HEK293T (cell line): ENCODE measurements around the gene PAFAH2.

Experiments used
- ARNT ChIP-seq: fragments of 450-650 bp; IDR thresholded peaks from 2 replicates; pipeline ENCODE4 v1.6.1; 2017; ENCODE audit warnings: mild to moderate bottlenecking
- BHLHE40 ChIP-seq: fragments of 450-650 bp; IDR thresholded peaks from 2 replicates; pipeline ENCODE4 v1.6.1; 2016; ENCODE audit warnings: mild to moderate bottlenecking, moderate library complexity, borderline replicate concordance
- CTBP1 ChIP-seq: fragments of 450-650 bp; IDR thresholded peaks from 2 replicates; pipeline ENCODE4 v1.6.1; 2016; ENCODE audit warnings: borderline replicate concordance
- ELF4 ChIP-seq: fragments of 450-650 bp; IDR thresholded peaks from 2 replicates; pipeline ENCODE4 v1.6.1; 2017; ENCODE audit warnings: antibody characterized with exemption
- FOXA1 ChIP-seq: fragments of 450-650 bp; IDR thresholded peaks from 2 replicates; pipeline ENCODE4 v1.6.1; 2016; ENCODE audit warnings: mild to moderate bottlenecking
- FOXK2 ChIP-seq: fragments of 450-650 bp; IDR thresholded peaks from 2 replicates; pipeline ENCODE4 v1.6.1; 2016; ENCODE audit warnings: mild to moderate bottlenecking
- FOXM1 ChIP-seq: fragments of 450-650 bp; IDR thresholded peaks from 2 replicates; pipeline ENCODE4 v1.6.1; 2017; ENCODE audit warnings: mild to moderate bottlenecking, borderline replicate concordance
- HDGF ChIP-seq: fragments of 450-650 bp; IDR thresholded peaks from 2 replicates; pipeline ENCODE4 v1.6.1; 2017; ENCODE audit warnings: antibody characterized with exemption, borderline replicate concordance
- L3MBTL2 ChIP-seq: fragments of 450-650 bp; conservative IDR thresholded peaks from 2 replicates; pipeline ENCODE4 v1.6.1; 2016; ENCODE audit warnings: mild to moderate bottlenecking
- SP1 ChIP-seq: fragments of 450-650 bp; IDR thresholded peaks from 2 replicates; pipeline ENCODE4 v1.6.1; 2017
- TARDBP ChIP-seq: fragments of 450-650 bp; IDR thresholded peaks from 2 replicates; pipeline ENCODE4 v1.6.1; 2016
- ZNF384 ChIP-seq: fragments of 450-650 bp; IDR thresholded peaks from 2 replicates; pipeline ENCODE4 v1.6.1; 2016

DNA sequence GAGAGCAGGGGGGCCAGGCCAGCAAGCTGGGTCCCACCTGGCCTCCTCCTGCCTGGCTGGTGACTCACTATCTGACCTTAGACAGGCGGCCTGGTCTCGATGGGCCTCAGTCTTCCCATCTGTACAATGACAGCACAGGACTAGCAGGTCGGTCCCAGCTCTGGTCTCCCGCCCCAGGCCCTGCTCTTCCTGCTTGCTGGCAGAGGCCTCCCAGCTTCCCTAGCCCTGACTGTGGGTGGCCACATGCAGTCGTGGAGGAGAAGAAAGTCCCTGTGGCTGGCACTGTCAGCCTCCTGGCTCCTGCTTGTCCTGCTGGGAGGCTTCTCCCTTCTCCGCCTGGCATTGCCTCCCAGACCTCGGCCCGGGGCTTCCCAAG is 24.5 kb upstream of the PAFAH2 start:
- TF ChIP-seq TARDBP, result no peak
- TF ChIP-seq FOXM1, result no peak
- no peak for TF ChIP-seq HDGF
- no peak for TF ChIP-seq FOXA1
- no peak for TF ChIP-seq SP1
- no peak for TF ChIP-seq ELF4
- no peak for TF ChIP-seq ARNT
- no peak for TF ChIP-seq FOXK2
- no peak for TF ChIP-seq ZNF384
- TF ChIP-seq CTBP1, result no peak
- no peak for TF ChIP-seq L3MBTL2
- no peak for TF ChIP-seq BHLHE40
